ENCODE results near the gene FAHD1.

Gene FAHD1

DNA sequence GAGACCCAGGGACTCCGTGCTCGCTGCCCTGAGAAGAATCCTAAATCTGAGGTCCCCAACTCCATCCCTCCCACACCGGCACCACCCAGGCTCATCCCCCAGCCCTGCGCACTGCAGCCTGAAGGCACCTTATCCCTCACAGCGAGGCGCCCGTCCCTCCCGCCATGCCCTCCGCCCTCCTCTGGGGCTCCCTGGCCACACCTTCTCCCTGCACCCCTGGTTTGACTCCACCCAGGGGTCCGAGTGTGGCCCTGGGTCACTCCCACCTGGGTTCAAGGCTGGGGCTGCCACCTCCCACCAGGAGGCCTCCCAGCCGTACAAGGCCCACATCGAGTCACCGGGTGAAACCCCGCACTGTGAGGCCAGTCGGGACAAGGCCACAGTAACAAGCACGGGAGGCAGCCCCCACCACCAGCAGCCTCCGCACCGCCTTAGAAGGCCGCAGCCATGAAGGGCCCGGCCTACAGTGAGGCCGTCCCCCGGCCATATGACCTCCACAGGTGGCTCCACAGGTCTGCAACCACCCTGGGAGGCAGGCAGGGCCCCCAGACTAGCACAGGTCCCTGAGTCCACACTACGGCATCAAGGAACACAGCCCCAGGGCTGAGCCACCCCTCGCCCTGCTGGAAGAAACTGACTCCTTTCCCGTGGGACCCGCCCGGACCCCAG lies 8.7 kb upstream of the FAHD1 start:
- no peak for TF ChIP-seq EZH2phosphoT487 (conservative IDR thresholded peaks at IDR 0.05; ENCODE audit: low read length)
- TF ChIP-seq, protein P1, sequence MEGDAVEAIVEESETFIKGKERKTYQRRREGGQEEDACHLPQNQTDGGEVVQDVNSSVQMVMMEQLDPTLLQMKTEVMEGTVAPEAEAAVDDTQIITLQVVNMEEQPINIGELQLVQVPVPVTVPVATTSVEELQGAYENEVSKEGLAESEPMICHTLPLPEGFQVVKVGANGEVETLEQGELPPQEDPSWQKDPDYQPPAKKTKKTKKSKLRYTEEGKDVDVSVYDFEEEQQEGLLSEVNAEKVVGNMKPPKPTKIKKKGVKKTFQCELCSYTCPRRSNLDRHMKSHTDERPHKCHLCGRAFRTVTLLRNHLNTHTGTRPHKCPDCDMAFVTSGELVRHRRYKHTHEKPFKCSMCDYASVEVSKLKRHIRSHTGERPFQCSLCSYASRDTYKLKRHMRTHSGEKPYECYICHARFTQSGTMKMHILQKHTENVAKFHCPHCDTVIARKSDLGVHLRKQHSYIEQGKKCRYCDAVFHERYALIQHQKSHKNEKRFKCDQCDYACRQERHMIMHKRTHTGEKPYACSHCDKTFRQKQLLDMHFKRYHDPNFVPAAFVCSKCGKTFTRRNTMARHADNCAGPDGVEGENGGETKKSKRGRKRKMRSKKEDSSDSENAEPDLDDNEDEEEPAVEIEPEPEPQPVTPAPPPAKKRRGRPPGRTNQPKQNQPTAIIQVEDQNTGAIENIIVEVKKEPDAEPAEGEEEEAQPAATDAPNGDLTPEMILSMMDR (IDR thresholded peaks at IDR 0.05; ENCODE audit: insufficient read depth, low read length, poor library complexity, severe bottlenecking) = no peak

DNA sequence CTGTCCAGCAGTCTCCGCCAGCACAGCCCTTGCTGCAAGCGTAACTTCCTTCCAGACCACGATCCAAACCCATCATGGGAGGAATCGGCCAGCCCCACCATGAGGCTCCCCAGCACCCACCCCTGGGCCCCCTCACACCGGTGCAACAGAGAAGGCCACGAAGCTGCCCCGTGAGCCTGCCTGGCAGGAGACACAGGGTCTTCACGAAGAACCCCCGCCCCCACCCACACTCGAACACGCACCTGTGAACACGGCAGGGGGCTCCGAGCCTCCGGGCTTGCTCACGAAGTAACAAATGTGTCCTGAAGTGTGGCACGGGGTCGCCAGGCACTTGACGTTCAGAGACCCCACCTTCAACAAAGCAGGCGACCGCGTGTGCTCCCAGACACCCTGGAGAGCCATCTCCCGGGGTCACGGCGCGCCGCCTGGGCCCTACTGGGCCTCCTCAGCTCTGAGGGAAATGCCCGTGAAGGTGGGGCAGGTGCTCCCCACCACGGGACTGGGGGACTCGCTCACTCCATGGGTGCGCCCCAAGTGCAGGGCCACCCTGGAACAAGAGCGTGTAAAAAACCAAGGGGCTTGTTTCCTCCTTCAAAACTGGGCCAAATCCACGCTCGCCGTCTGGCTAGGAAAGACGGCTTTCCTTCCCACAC lies 8.0 kb upstream of the FAHD1 start:
- H3K79me2 ChIP-seq (ENCODE audit: insufficient read depth, low read length) = no peaks in the 10 kb centered on the region
- H3K27ac ChIP-seq (ENCODE audit: low read depth, low read length) = no peak overlapping the region

More for the DNA sequence above, 8.7 kb upstream of the FAHD1 start:
- no peak overlapping the region for H3K4me2 ChIP-seq (ENCODE audit: low read depth, low read length, poor library complexity, severe bottlenecking)
- H3K9ac ChIP-seq (ENCODE audit: low read length) = no peak overlapping the region
- no peaks in the 10 kb centered on the region for H3K79me2 ChIP-seq (ENCODE audit: insufficient read depth, low read length)
- no peaks in the 10 kb centered on the region for H4K20me1 ChIP-seq (ENCODE audit: low read depth, low read length)
- no peaks in the 10 kb centered on the region for H3K9me2 ChIP-seq (replicated peaks; ENCODE audit: insufficient read depth, low read length)
- H3K4me3 ChIP-seq (ENCODE audit: insufficient read depth, low read length, poor library complexity, severe bottlenecking) = no peak overlapping the region
- no peak overlapping the region for H2AFZ ChIP-seq (ENCODE audit: low read depth, low read length, severe bottlenecking)
- H3K36me3 ChIP-seq (ENCODE audit: low read length) = no peaks in the 10 kb centered on the region
- H3K9me3 ChIP-seq (ENCODE audit: insufficient read depth, low read length) = no peaks in the 10 kb centered on the region
- H3K27ac ChIP-seq (ENCODE audit: low read depth, low read length) = no peak overlapping the region
- H3F3A ChIP-seq (ENCODE audit: insufficient read depth) = no peaks in the 10 kb centered on the region
- H3K27me3 ChIP-seq (ENCODE audit: low read length) = no peaks in the 10 kb centered on the region

DNA sequence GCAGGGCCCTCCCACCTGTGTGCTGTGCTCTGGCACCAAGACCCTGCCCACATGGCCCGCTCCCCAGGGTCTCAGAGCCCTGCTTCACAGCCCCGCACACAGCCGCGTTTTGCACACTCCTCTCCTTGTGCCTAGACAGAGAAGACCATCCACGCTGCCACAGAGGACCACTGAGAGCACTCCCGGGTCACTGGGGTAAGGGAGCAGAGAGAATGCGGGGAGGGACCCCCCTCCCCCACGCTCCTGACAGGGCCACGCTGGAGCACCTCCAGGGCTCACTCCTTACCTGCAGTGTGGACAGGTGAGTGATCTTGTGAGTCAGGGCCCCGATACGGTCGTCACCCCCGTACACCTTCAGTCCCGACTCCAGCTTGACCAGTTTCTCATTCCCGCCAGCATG lies 7.4 kb upstream of the FAHD1 start:
- Histone ChIP-seq H3K4me2 (ENCODE audit: low read depth, low read length, poor library complexity, severe bottlenecking) (no peak overlapping the region), H3K79me2 (ENCODE audit: insufficient read depth, low read length) (no peaks in the 10 kb centered on the region), H2AFZ (ENCODE audit: low read depth, low read length, severe bottlenecking) (no peak overlapping the region), H3K36me3 (ENCODE audit: low read length) (no peaks in the 10 kb centered on the region), H3F3A (ENCODE audit: insufficient read depth) (no peaks in the 10 kb centered on the region), H4K20me1 (ENCODE audit: low read depth, low read length) (no peaks in the 10 kb centered on the region), H3K4me3 (ENCODE audit: insufficient read depth, low read length, poor library complexity, severe bottlenecking) (no peak overlapping the region), H3K27me3 (ENCODE audit: low read length) (no peaks in the 10 kb centered on the region), H3K9me3 (ENCODE audit: insufficient read depth, low read length) (no peaks in the 10 kb centered on the region), H3K9me2 (replicated peaks; ENCODE audit: insufficient read depth, low read length) (no peaks in the 10 kb centered on the region), H3K9ac (ENCODE audit: low read length) (no peak overlapping the region), H3K27ac (ENCODE audit: low read depth, low read length) (no peak overlapping the region)
- TF ChIP-seq EZH2phosphoT487 (conservative IDR thresholded peaks at IDR 0.05; ENCODE audit: low read length) = no peak
- TF ChIP-seq, protein P1 (IDR thresholded peaks at IDR 0.05; ENCODE audit: insufficient read depth, low read length, poor library complexity, severe bottlenecking) = no peak

More for the DNA sequence above, 8.0 kb upstream of the FAHD1 start:
- H3K9me2 ChIP-seq (replicated peaks; ENCODE audit: insufficient read depth, low read length) = no peaks in the 10 kb centered on the region
- H3K9ac ChIP-seq (ENCODE audit: low read length) = no peak overlapping the region
- H2AFZ ChIP-seq (ENCODE audit: low read depth, low read length, severe bottlenecking) = no peak overlapping the region
- no peaks in the 10 kb centered on the region for H3K27me3 ChIP-seq (ENCODE audit: low read length)
- no peaks in the 10 kb centered on the region for H3K36me3 ChIP-seq (ENCODE audit: low read length)
- H3K4me3 ChIP-seq (ENCODE audit: insufficient read depth, low read length, poor library complexity, severe bottlenecking) = no peak overlapping the region
- TF ChIP-seq, protein P1 (IDR thresholded peaks at IDR 0.05; ENCODE audit: insufficient read depth, low read length, poor library complexity, severe bottlenecking) = no peak
- no peak for TF ChIP-seq EZH2phosphoT487 (conservative IDR thresholded peaks at IDR 0.05; ENCODE audit: low read length)
- no peaks in the 10 kb centered on the region for H3K9me3 ChIP-seq (ENCODE audit: insufficient read depth, low read length)
- no peak overlapping the region for H3K4me2 ChIP-seq (ENCODE audit: low read depth, low read length, poor library complexity, severe bottlenecking)
- no peaks in the 10 kb centered on the region for H3F3A ChIP-seq (ENCODE audit: insufficient read depth)
- no peaks in the 10 kb centered on the region for H4K20me1 ChIP-seq (ENCODE audit: low read depth, low read length)
